MM.1S (cell line): ENCODE measurements around the gene SLC16A12.
A peak's percentile ranks its signal among the peaks of the same experiment; 100 is the strongest.

Source experiments
- DNase-seq: peaks from one replicate; pipeline ENCODE4 v3.0.0-alpha.2; 2015
- H2AFZ ChIP-seq: fragments of 300-600 bp; sonication (generic); 2 replicates; pipeline ENCODE4 v1.6.0; 2016; ENCODE audit warnings: antibody characterized with exemption, low read length
- H3F3A ChIP-seq: fragments of 300-600 bp; sonication (generic); 2 replicates; pipeline ENCODE4 v1.6.1; 2016; ENCODE audit warnings: mild to moderate bottlenecking, antibody characterized with exemption, low read length, moderate library complexity, mixed read lengths; ENCODE audit not compliant: insufficient read depth
- H3K27ac ChIP-seq: fragments of 300-600 bp; sonication (generic); 2 replicates; pipeline ENCODE4 v1.5.1; 2016; ENCODE audit warnings: mild to moderate bottlenecking, low read length
- H3K27me3 ChIP-seq: fragments of 300-600 bp; sonication (generic); replicated peaks from 2 replicates; pipeline ENCODE4 v1.6.0; 2016; ENCODE audit warnings: low read length; ENCODE audit not compliant: insufficient read depth
- H3K36me3 ChIP-seq: fragments of 300-600 bp; sonication (generic); replicated peaks from 2 replicates; pipeline ENCODE4 v1.6.1; 2016; ENCODE audit warnings: mild to moderate bottlenecking, low read length, mixed read lengths; ENCODE audit not compliant: insufficient read depth
- H3K4me1 ChIP-seq: fragments of 300-600 bp; sonication (generic); 2 replicates; pipeline ENCODE4 v1.6.1; 2016; ENCODE audit warnings: low read length, mixed read lengths
- H3K4me2 ChIP-seq: fragments of 300-600 bp; sonication (generic); 2 replicates; pipeline ENCODE4 v1.6.0; 2016; ENCODE audit warnings: low read depth, low read length
- H3K4me3 ChIP-seq: fragments of 300-600 bp; sonication (generic); 2 replicates; pipeline ENCODE4 v1.5.1; 2016; ENCODE audit warnings: low read length, mixed read lengths
- H3K79me2 ChIP-seq: fragments of 300-600 bp; sonication (generic); 2 replicates; pipeline ENCODE4 v1.6.1; 2016; ENCODE audit warnings: mixed run types, low read length, mixed read lengths
- H3K9ac ChIP-seq: fragments of 300-600 bp; sonication (generic); 2 replicates; pipeline ENCODE4 v1.6.1; 2016; ENCODE audit warnings: low read length, mixed read lengths
- H3K9me2 ChIP-seq: fragments of 300-600 bp; sonication (generic); replicated peaks from 2 replicates; pipeline ENCODE4 v1.6.1; 2016; ENCODE audit warnings: mild to moderate bottlenecking, low read length, mixed read lengths; ENCODE audit not compliant: insufficient read depth
- H3K9me3 ChIP-seq: fragments of 300-600 bp; sonication (generic); replicated peaks from 2 replicates; pipeline ENCODE4 v1.6.1; 2016; ENCODE audit warnings: mild to moderate bottlenecking, low read length, mixed read lengths; ENCODE audit not compliant: insufficient read depth
- H4K20me1 ChIP-seq: fragments of 300-600 bp; sonication (generic); 2 replicates; pipeline ENCODE4 v1.6.1; 2016; ENCODE audit warnings: mild to moderate bottlenecking, low read length, moderate library complexity, mixed read lengths; ENCODE audit not compliant: insufficient read depth
- EZH2 ChIP-seq: fragments of 300-600 bp; sonication (generic); optimal IDR thresholded peaks from 2 replicates; pipeline ENCODE3; 2017; ENCODE audit warnings: low read depth, mild to moderate bottlenecking, antibody characterized with exemption, low read length, mixed read lengths
- EZH2phosphoT487 ChIP-seq: fragments of 300-600 bp; sonication (generic); IDR thresholded peaks from 2 replicates; pipeline ENCODE4 v1.6.1; 2018; ENCODE audit warnings: antibody characterized with exemption, low read length
- TF ChIP-seq, protein P1 (sequence below): fragments of 300-600 bp; sonication (generic); IDR thresholded peaks from 2 replicates; pipeline ENCODE4 v1.5.1; 2016; ENCODE audit warnings: antibody characterized with exemption, low read length, mixed read lengths

The SLC16A12 gene

DNA sequence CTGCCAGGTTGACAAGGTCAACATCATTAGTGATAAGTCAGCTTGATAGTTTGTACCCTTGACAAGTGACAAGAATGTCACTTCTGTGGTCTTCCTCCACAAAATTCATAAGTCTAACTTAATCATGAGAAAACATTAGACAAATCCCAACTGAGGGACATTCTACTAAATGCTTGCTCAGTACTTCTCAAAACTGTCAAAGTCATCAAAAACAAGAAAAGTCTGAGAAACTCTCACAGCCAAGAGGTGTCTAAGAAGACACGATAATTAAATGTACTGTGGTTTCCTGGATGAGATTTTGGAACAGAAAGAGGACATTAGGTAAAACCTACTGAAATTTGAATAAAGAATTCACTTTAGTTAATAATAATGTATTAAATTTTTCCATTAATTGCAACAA is 29.8 kb upstream of the SLC16A12 start:
- Histone ChIP-seq H3K4me3 (no peak overlapping the region), H3K27ac (no peak overlapping the region), H3K4me1 (no peaks in the 10 kb centered on the region), H3K9me3 (no peaks in the 10 kb centered on the region), H3K4me2 (no peak overlapping the region), H3F3A (no peaks in the 10 kb centered on the region), H3K9me2 (no peaks in the 10 kb centered on the region), H2AFZ (no peak overlapping the region), H3K9ac (no peak overlapping the region), H3K36me3 (no peaks in the 10 kb centered on the region), H3K27me3 (no peaks in the 10 kb centered on the region), H4K20me1 (no peaks in the 10 kb centered on the region), H3K79me2 (no peaks in the 10 kb centered on the region)
- TF ChIP-seq, protein P1, sequence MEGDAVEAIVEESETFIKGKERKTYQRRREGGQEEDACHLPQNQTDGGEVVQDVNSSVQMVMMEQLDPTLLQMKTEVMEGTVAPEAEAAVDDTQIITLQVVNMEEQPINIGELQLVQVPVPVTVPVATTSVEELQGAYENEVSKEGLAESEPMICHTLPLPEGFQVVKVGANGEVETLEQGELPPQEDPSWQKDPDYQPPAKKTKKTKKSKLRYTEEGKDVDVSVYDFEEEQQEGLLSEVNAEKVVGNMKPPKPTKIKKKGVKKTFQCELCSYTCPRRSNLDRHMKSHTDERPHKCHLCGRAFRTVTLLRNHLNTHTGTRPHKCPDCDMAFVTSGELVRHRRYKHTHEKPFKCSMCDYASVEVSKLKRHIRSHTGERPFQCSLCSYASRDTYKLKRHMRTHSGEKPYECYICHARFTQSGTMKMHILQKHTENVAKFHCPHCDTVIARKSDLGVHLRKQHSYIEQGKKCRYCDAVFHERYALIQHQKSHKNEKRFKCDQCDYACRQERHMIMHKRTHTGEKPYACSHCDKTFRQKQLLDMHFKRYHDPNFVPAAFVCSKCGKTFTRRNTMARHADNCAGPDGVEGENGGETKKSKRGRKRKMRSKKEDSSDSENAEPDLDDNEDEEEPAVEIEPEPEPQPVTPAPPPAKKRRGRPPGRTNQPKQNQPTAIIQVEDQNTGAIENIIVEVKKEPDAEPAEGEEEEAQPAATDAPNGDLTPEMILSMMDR, result no peak
- TF ChIP-seq EZH2phosphoT487 (no peak), EZH2 (no peak)
- DNase-seq, result no peak

DNA sequence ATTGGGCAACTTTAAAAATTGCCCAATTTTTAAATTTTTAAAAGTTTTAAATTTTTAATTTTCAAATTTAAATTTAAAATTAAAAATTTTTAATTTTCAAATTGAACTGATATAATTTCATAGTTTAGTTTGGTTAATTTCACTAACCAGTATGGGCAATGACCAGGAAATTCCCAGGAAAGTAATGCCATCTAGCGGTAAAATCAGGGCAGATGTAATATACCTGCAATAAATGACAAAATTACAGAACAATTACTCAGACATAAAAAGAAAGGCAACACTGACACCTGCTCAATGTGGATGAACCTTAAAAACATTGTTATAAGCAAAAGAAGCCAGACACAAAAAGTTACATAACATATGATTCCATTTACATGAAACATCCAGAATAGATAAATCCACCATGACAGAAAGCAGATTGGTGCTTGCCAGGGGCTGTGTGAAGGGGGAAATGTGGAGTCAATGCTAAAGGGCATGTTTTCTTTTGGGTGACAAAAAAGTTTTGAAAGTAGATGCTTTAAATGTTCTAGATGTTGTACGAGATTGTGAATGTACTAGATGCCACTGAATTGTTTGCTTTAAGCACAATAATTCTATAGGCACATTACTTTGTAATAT is 28.6 kb upstream of the SLC16A12 start:
- H3K9ac ChIP-seq, result no peak overlapping the region
- no peaks in the 10 kb centered on the region for H3K36me3 ChIP-seq
- DNase-seq, result peak; percentile 53
- no peak overlapping the region for H3K27ac ChIP-seq
- H3K27me3 ChIP-seq, result no peaks in the 10 kb centered on the region
- no peaks in the 10 kb centered on the region for H3F3A ChIP-seq
- H4K20me1 ChIP-seq, result no peaks in the 10 kb centered on the region
- H3K9me3 ChIP-seq, result no peaks in the 10 kb centered on the region
- no peaks in the 10 kb centered on the region for H3K79me2 ChIP-seq
- H3K4me1 ChIP-seq, result no peaks in the 10 kb centered on the region
- H2AFZ ChIP-seq, result no peak overlapping the region
- H3K4me2 ChIP-seq, result no peak overlapping the region
- TF ChIP-seq, protein P1, result peak; percentile 58
- TF ChIP-seq EZH2phosphoT487, result no peak
- H3K4me3 ChIP-seq, result no peak overlapping the region
- H3K9me2 ChIP-seq, result no peaks in the 10 kb centered on the region

DNA sequence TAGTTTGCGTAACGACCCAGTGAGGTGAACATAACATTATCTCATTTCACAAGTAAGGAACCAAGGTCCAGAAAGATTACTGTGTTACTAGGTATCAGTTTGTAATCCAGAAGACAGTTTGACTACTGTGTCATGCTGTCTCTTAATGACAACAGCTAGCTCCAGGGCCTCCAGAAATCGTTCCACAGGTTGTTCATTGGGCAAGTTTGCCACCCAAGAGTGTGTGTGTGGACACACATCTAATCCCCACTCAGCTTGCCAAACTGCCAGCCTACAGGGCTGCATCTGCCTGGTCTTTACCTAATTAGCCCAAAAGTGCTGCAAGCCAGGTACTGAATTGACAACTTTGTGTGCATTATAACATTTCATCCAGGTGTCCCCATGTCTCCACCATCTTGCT is 27.9 kb upstream of the SLC16A12 start:
- Histone ChIP-seq H3K9me3 (no peaks in the 10 kb centered on the region), H3K9me2 (no peaks in the 10 kb centered on the region), H3K27me3 (no peaks in the 10 kb centered on the region), H3K36me3 (no peaks in the 10 kb centered on the region), H3K27ac (no peak overlapping the region), H3K4me1 (no peaks in the 10 kb centered on the region), H3F3A (no peaks in the 10 kb centered on the region), H3K4me2 (no peak overlapping the region), H3K79me2 (no peaks in the 10 kb centered on the region), H2AFZ (no peak overlapping the region), H3K4me3 (no peak overlapping the region), H3K9ac (no peak overlapping the region), H4K20me1 (no peaks in the 10 kb centered on the region)
- TF ChIP-seq EZH2phosphoT487 (no peak), EZH2 (no peak)
- TF ChIP-seq, protein P1, result no peak
- DNase-seq, result no peak
